ENCODE results near the gene BBS1. TPM values are rescaled to one million over a fixed set of nuclear protein-coding genes. Genes with fewer than 3 reads are reported as not detected.

The BBS1 gene
- total RNA-seq, 1 donor from 2014 or later = 8.2 TPM

DNA sequence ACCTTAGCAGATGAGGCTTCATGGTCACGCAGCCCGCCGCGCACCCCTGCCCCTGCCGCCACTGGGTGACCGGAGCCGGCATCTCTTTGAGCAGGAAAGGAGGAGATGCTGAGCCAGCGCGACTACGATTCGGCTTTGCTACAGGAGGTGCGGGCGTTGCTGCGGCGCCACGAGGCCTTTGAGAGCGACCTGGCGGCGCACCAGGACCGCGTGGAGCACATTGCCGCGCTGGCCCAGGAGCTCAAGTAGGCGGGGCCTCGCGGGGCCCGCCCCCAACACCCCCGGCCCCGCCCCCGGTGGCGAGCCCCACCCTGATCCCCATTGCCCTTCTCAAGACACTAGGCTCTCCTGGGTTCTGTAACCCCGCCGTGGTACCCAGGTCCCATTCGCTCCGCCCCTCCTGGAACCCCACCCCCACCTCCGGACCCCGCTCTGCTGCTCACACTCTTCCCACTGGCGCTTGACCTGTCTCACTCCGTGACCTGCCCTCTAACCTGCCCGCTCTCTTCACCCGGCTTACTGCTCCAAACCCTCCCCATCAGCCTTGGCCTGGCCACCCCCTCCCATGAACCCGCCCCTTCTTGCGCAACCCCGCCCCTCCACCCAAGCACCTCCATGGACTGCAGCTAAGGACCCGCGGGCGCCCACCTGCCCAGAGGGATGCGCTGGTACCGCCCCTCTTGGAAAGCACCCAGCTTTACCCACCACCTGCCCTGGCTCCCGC is 48.9 kb downstream of the BBS1 start:
- FAIRE-seq = no peak
- no peak for TF ChIP-seq CTCF (IDR thresholded peaks at IDR 0.05; ENCODE audit: insufficient read depth, low read length, severe bottlenecking)
- DNase-seq (ENCODE audit: low read depth) = no peak
- no peak overlapping the region for H3K4me3 ChIP-seq (ENCODE audit: low read depth, low read length)
- no peaks in the 10 kb centered on the region for H3K36me3 ChIP-seq (ENCODE audit: control insufficient read depth, insufficient read depth, low read length)
- H3K27me3 ChIP-seq (ENCODE audit: control insufficient read depth, insufficient read depth, low read length) = peaks cover 1% of the 10 kb centered on the region

DNA sequence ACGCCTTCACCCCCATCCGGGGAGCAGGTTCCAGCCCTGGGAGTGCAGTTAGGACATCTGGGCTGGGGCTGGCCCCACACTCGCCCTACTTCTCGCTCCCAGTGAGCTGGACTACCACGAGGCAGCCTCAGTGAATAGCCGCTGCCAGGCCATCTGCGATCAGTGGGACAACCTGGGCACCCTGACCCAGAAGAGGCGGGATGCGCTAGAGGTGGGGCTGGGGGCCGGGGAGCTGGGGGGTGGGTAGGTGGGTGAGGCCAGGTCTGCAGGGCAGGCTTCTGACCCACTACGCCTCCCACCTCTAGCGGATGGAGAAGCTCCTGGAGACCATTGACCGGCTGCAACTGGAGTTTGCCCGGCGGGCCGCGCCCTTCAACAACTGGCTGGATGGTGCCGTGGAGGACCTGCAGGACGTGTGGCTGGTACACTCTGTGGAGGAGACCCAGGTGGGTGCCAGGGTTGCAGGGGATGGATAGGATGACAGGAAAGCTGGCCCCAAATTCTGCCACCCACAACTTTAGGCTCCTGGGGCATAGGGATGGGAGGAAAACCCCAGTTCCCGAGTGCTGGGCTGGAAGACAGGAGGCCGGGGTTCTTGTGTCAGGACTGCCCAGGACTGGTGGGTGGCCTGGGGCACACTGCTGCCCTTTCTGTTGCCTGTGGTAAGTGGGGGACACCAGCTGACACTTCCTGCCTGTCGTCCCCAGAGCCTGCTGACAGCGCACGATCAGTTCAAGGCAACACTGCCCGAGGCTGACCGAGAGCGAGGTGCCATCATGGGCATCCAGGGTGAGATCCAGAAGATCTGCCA is 49.6 kb downstream of the BBS1 start:
- no peak for TF ChIP-seq CTCF (IDR thresholded peaks at IDR 0.05; ENCODE audit: insufficient read depth, low read length, severe bottlenecking)
- no peak for FAIRE-seq
- DNase-seq (ENCODE audit: low read depth) = no peak
- Histone ChIP-seq H3K4me3 (ENCODE audit: low read depth, low read length) (no peak overlapping the region), H3K27me3 (ENCODE audit: control insufficient read depth, insufficient read depth, low read length) (peaks cover 1% of the 10 kb centered on the region), H3K36me3 (ENCODE audit: control insufficient read depth, insufficient read depth, low read length) (no peaks in the 10 kb centered on the region)

DNA sequence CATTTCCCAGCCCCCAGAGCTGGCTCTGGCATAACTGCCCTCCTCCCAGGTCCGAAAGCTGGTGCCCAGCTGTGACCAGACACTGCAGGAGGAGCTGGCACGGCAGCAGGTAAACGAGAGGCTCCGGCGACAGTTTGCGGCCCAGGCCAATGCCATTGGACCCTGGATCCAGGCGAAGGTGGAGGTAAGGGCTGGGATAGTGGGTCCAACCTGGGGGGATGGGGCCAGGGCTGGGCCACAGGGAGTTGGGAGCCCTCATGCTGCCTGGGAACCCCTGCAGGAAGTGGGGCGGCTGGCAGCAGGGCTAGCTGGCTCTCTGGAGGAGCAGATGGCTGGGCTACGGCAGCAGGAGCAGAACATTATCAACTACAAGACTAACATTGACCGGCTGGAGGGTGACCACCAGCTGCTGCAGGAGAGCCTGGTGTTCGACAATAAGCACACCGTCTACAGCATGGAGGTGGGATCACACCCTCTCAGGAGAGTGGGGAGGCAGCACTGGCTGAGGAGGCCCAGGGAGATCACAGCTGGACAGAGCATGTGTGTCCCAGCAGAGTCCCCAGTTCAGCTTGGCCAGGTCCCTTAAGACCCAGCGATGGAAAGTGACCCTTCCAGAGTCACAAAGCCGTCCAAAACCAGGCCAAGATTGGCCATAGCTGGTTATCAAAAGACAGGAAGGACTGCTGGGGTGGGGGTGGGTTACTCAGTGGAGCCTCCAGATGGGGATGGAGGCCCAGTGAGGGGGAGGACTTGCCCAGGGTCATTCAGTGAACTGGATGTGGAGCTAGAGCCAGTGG is 50.9 kb downstream of the BBS1 start:
- H3K36me3 ChIP-seq (ENCODE audit: control insufficient read depth, insufficient read depth, low read length) = no peaks in the 10 kb centered on the region
- no peak for FAIRE-seq
- H3K4me3 ChIP-seq (ENCODE audit: low read depth, low read length) = no peak overlapping the region
- DNase-seq (ENCODE audit: low read depth) = no peak
- H3K27me3 ChIP-seq (ENCODE audit: control insufficient read depth, insufficient read depth, low read length) = peaks cover 1% of the 10 kb centered on the region
- no peak for TF ChIP-seq CTCF (IDR thresholded peaks at IDR 0.05; ENCODE audit: insufficient read depth, low read length, severe bottlenecking)

GRCh38 chr11:66561975-66562248 is 51.5 kb downstream of the BBS1 start:
- no peak for FAIRE-seq
- no peak for DNase-seq (ENCODE audit: low read depth)
- H3K4me3 ChIP-seq (ENCODE audit: low read depth, low read length) = no peak overlapping the region
- no peak for TF ChIP-seq CTCF (IDR thresholded peaks at IDR 0.05; ENCODE audit: insufficient read depth, low read length, severe bottlenecking)
- peaks cover 2% of the 10 kb centered on the region for H3K27me3 ChIP-seq (ENCODE audit: control insufficient read depth, insufficient read depth, low read length)
- no peaks in the 10 kb centered on the region for H3K36me3 ChIP-seq (ENCODE audit: control insufficient read depth, insufficient read depth, low read length)

DNA sequence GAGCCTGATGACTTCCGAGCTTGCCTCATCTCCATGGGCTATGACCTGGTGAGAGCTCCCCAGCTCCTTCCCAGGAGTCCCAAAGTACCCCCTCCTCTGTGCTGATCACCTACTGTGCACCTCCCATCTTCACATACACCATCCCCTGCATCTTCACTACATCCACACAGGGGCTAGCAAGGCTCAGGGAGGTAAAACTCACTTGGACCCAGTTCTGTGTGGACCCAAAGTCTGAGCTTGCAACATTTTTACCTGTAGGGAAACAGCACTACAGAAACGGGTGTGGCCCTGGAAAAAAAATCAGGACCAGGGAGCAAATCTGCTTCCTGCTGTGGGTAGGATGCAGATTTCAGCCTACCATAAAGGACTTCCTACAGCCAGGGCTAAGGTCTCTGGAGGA is 51.8 kb downstream of the BBS1 start:
- no peak overlapping the region for H3K4me3 ChIP-seq (ENCODE audit: low read depth, low read length)
- peaks cover 3% of the 10 kb centered on the region for H3K27me3 ChIP-seq (ENCODE audit: control insufficient read depth, insufficient read depth, low read length)
- FAIRE-seq (no peak), DNase-seq (ENCODE audit: low read depth) (no peak)
- TF ChIP-seq CTCF (IDR thresholded peaks at IDR 0.05; ENCODE audit: insufficient read depth, low read length, severe bottlenecking) = no peak
- H3K36me3 ChIP-seq (ENCODE audit: control insufficient read depth, insufficient read depth, low read length) = no peaks in the 10 kb centered on the region

Measured in bronchial epithelial cell (primary cell).